ENCODE measurements around the gene FECH. TPM values are rescaled to one million over a fixed set of nuclear protein-coding genes. Genes with fewer than 3 reads are reported as not detected.

FECH gene
- total RNA-seq, 4 donors from 2014 or later: 19.3 to 25.0 (median 21.9) TPM

DNA sequence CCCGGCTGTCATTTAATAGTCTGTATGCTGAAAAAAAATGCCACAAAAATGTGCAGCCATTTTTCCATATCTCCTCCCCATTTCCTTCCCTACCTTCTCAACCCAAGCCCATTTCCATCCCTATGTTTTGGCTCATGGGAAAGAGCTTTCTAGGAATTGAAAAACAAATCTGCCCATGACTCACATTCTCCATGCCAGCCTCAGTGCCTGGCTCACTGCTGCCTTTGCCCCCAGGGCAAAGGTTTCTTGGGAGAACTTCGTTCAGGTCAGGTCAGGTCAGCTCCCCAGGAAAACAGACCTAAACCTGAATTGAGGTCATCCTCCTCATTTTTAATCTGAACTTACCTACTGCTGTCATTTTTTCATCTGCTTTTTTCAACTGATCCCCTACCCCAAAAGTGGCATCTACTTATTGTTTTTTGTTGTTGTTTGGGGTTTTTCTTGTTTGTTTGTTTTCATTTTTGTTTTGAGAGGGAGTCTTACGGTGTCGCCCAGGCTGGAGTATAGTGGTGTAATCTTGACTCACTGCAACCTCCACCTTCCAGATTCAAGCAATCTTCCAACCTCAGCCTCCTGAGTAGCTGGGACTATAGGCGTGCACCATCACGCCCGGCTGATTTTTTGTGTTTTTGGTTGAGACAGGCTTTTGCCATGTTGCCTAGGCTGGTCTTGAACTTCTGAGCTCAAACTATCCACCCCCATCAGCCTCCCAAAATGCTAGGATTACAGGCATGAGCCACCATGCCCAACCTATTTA, 66.7 kb downstream of the FECH start:
- Histone ChIP-seq H3K4me1 (no peaks in the 10 kb centered on the region), H3K9me3 (no peaks in the 10 kb centered on the region), H3K4me3 (no peak overlapping the region), H3K27me3 (no peaks in the 10 kb centered on the region), H3K36me3 (no peaks in the 10 kb centered on the region), H3K27ac (no peak overlapping the region)
- no peak for DNase-seq
- TF ChIP-seq, protein P1, sequence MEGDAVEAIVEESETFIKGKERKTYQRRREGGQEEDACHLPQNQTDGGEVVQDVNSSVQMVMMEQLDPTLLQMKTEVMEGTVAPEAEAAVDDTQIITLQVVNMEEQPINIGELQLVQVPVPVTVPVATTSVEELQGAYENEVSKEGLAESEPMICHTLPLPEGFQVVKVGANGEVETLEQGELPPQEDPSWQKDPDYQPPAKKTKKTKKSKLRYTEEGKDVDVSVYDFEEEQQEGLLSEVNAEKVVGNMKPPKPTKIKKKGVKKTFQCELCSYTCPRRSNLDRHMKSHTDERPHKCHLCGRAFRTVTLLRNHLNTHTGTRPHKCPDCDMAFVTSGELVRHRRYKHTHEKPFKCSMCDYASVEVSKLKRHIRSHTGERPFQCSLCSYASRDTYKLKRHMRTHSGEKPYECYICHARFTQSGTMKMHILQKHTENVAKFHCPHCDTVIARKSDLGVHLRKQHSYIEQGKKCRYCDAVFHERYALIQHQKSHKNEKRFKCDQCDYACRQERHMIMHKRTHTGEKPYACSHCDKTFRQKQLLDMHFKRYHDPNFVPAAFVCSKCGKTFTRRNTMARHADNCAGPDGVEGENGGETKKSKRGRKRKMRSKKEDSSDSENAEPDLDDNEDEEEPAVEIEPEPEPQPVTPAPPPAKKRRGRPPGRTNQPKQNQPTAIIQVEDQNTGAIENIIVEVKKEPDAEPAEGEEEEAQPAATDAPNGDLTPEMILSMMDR (IDR thresholded peaks at IDR 0.05): no peak
- TF ChIP-seq POLR2A (IDR thresholded peaks at IDR 0.05): no peak

DNA sequence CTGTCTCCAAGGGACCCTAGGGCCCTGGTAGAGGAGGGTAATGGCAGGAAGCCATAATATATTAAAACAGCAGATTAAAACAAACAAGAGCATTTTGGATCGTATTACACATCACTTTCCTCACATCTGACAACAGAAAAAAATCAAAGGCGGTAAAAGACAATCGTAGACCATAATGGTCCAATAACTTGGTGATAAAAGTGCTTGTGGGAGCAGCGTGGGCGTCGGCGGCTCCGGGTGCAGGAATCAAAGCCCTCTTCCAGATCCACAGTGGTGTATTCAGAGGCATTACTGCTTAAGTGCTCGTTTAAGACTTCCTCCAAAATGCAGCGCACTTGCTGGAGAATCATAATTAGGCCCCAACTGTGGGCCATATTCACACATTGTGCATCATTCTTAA, 68.0 kb downstream of the FECH start:
- Histone ChIP-seq H3K27me3 (no peaks in the 10 kb centered on the region), H3K36me3 (no peaks in the 10 kb centered on the region), H3K9me3 (no peaks in the 10 kb centered on the region), H3K27ac (no peak overlapping the region), H3K4me1 (no peaks in the 10 kb centered on the region), H3K4me3 (no peak overlapping the region)
- DNase-seq: peak in 1 of 3 donors; percentile 50
- no peak for TF ChIP-seq POLR2A (IDR thresholded peaks at IDR 0.05)
- TF ChIP-seq, protein P1 (IDR thresholded peaks at IDR 0.05): no peak

DNA sequence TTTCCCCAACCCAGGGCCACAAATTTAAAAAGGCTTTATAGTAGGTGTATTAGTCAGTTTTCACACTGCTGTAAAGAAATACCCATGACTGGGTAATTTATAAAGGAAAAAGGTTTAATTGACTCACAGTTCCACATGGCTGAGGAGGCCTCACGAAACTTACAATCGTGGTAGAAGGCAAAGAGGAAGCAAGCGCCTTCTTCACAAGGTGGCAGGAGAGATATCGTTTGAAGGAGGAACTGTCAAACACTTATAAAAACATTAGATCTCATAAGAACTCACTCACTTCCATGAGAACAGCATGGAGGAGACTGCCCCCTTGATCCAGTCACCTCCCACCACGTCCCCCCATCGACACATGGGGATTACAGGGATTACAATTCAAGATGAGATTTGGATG, 70.4 kb downstream of the FECH start:
- TF ChIP-seq, protein P1 (IDR thresholded peaks at IDR 0.05): no peak
- TF ChIP-seq POLR2A (IDR thresholded peaks at IDR 0.05): no peak
- H3K9me3 ChIP-seq: no peaks in the 10 kb centered on the region
- no peaks in the 10 kb centered on the region for H3K27me3 ChIP-seq
- H3K4me1 ChIP-seq: no peaks in the 10 kb centered on the region
- H3K36me3 ChIP-seq: no peaks in the 10 kb centered on the region
- H3K4me3 ChIP-seq: no peak overlapping the region
- no peak for DNase-seq
- H3K27ac ChIP-seq: no peak overlapping the region

DNA sequence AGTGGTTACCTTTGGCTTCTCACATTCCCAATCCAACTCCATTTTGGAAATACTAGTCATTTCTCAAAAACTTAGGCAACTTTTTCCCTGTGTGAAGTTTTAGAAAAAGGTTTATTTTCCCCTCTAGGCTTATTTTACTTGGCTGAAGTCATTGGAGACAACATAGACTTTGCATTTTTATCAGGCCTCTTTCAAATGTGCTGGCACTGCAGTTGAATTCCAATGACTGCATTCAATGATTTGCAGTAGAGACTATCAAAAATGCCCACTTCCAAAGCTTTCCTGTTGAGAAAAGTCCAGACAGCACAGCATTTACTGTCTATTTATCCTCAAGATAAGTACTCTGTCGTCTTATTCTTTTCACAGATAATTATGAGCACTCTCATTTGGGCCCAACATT, 81.3 kb downstream of the FECH start:
- no peak overlapping the region for H3K27ac ChIP-seq
- no peaks in the 10 kb centered on the region for H3K27me3 ChIP-seq
- no peak overlapping the region for H3K4me3 ChIP-seq
- H3K4me1 ChIP-seq: no peaks in the 10 kb centered on the region
- no peaks in the 10 kb centered on the region for H3K36me3 ChIP-seq
- TF ChIP-seq, protein P1 (IDR thresholded peaks at IDR 0.05): no peak
- no peak for TF ChIP-seq POLR2A (IDR thresholded peaks at IDR 0.05)
- DNase-seq: no peak
- no peaks in the 10 kb centered on the region for H3K9me3 ChIP-seq

DNA sequence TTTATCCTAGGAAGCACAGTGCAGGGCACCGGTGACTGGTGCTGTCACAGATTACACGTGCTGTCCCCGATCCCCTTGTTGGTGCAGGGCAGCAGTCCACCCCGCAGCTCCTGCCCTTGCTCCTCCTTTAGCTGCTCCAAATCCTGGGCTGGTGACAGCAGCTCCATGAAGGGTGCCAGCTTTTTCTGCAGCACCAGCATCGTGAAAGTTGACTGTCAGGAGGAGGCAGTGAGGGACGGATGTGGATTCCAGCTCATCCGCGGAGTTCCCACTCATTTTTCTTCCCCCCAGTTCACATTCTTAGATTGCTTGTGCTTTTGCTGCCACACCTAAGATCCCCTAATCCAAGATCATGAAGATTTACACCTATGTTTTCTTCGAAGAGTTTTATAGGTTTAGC, 83.9 kb downstream of the FECH start:
- TF ChIP-seq, protein P1 (IDR thresholded peaks at IDR 0.05): no peak
- TF ChIP-seq POLR2A (IDR thresholded peaks at IDR 0.05): no peak
- Histone ChIP-seq H3K4me1 (no peaks in the 10 kb centered on the region), H3K27me3 (no peaks in the 10 kb centered on the region), H3K4me3 (no peak overlapping the region), H3K27ac (no peak overlapping the region), H3K9me3 (no peaks in the 10 kb centered on the region), H3K36me3 (no peaks in the 10 kb centered on the region)
- DNase-seq: no peak
